Measurements from ENCODE around the gene SYMPK. TPM values are rescaled to one million over a fixed set of nuclear protein-coding genes. Genes with fewer than 3 reads are reported as not detected.
A peak's percentile ranks its signal among the peaks of the same experiment; 100 is the strongest.

SYMPK gene
- total RNA-seq, 2 experiments from 2014 or later = 63.3 to 65.0 TPM

GRCh38 chr19:45790942-45791341 is 72.0 kb downstream of the SYMPK start:
- intact Hi-C loops (cut with DNase I, micrococcal nuclease) = loop anchor here in 1 of 2 experiments (10.0 kb wide), 1 partner anchor 204 kb away; the partner anchor contains the start of gene CCDC61
- ChIA-PET CTCF (interaction anchor here (1.2 to 2.3 kb wide), 3 partner anchors 8 to 21 kb away, joined by 3 to 9 read pairs (median 9); no protein-coding TSS in a partner anchor), POLR2A (interaction anchor here (0.7 to 5.5 kb wide), 4 partner anchors 12 to 21 kb away, joined by 3 to 50 read pairs (median 4); partner anchors contain the start of gene SIX5)

GRCh38 chr19:45789035-45789786 is 73.7 kb downstream of the SYMPK start:
- no peak for ATAC-seq (ENCODE audit: poor library complexity)
- intact Hi-C loops (cut with DNase I, micrococcal nuclease) = no loop called here

More at GRCh38 chr19:45790942-45791341, 72.0 kb downstream of the SYMPK start:
- Histone ChIP-seq H3K4me3 (ENCODE audit: low read length) (no peak overlapping the region), H3K4me1 (ENCODE audit: insufficient read depth, low read length) (peaks cover 30% of the 10 kb centered on the region), H3K9me3 (ENCODE audit: control insufficient read depth in 1 of 2, insufficient read depth in 1 of 2, low read length in 2 of 2) (peaks cover 0 to 4% of the 10 kb centered on the region in 2 experiments), H3K36me3 (ENCODE audit: insufficient read depth, low read length) (peaks cover 29% of the 10 kb centered on the region), H3K27me3 (ENCODE audit: control insufficient read depth in 1 of 2, insufficient read depth in 2 of 2, low read length in 2 of 2) (peaks cover 9 to 18% of the 10 kb centered on the region in 2 experiments), H3K27ac (ENCODE audit: low read depth in 1 of 2, low read length in 2 of 2) (no peak overlapping the region)
- TF ChIP-seq CTCF (IDR thresholded peaks at IDR 0.05) = no peak
- H3K27ac Mint-ChIP-seq = peak overlapping the region; percentile 8
- peaks cover 55% of the 10 kb centered on the region for H3K36me3 Mint-ChIP-seq (ENCODE audit: low read depth)
- peaks cover 31% of the 10 kb centered on the region for H3K27me3 Mint-ChIP-seq
- ATAC-seq (ENCODE audit: poor library complexity) (peak; percentile 10), DNase-seq (peak in 5 of 14 experiments; percentile 25 to 78 (median 70))
- no peaks in the 10 kb centered on the region for H3K9me3 Mint-ChIP-seq
- H3K4me3 Mint-ChIP-seq = peak overlapping the region; percentile 88
- H3K4me1 Mint-ChIP-seq (ENCODE audit: low read depth) = peaks cover 52% of the 10 kb centered on the region

GRCh38 chr19:45786533-45786894 is 76.4 kb downstream of the SYMPK start:
- peaks cover 24% of the 10 kb centered on the region for H3K4me1 Mint-ChIP-seq (ENCODE audit: low read depth)
- Histone ChIP-seq H3K27ac (ENCODE audit: low read depth in 1 of 2, low read length in 2 of 2) (no peak overlapping the region), H3K27me3 (ENCODE audit: control insufficient read depth in 1 of 2, insufficient read depth in 2 of 2, low read length in 2 of 2) (peaks cover 3 to 9% of the 10 kb centered on the region in 2 experiments), H3K4me3 (ENCODE audit: low read length) (no peak overlapping the region), H3K4me1 (ENCODE audit: insufficient read depth, low read length) (peaks cover 11% of the 10 kb centered on the region), H3K36me3 (ENCODE audit: insufficient read depth, low read length) (peaks cover 29% of the 10 kb centered on the region), H3K9me3 (ENCODE audit: control insufficient read depth in 1 of 2, insufficient read depth in 1 of 2, low read length in 2 of 2) (peaks cover 0 to 6% of the 10 kb centered on the region in 2 experiments)
- DNase-seq = no peak
- ChIA-PET POLR2A (no interaction called here), CTCF (no interaction called here)
- H3K36me3 Mint-ChIP-seq (ENCODE audit: low read depth) = peaks cover 55% of the 10 kb centered on the region
- ATAC-seq (ENCODE audit: poor library complexity) = no peak
- H3K9me3 Mint-ChIP-seq = no peaks in the 10 kb centered on the region
- no peak overlapping the region for H3K27ac Mint-ChIP-seq
- intact Hi-C loops (cut with DNase I, micrococcal nuclease) = no loop called here
- H3K4me3 Mint-ChIP-seq = no peak overlapping the region
- peaks cover 25% of the 10 kb centered on the region for H3K27me3 Mint-ChIP-seq
- TF ChIP-seq CTCF (IDR thresholded peaks at IDR 0.05) = no peak

More at GRCh38 chr19:45789035-45789786, 73.7 kb downstream of the SYMPK start:
- peaks cover 0 to 4% of the 10 kb centered on the region in 2 experiments for H3K9me3 ChIP-seq (ENCODE audit: control insufficient read depth in 1 of 2, insufficient read depth in 1 of 2, low read length in 2 of 2)
- Mint-ChIP-seq H3K27me3 (peaks cover 21% of the 10 kb centered on the region), H3K27ac (no peak overlapping the region), H3K4me1 (ENCODE audit: low read depth) (peaks cover 46% of the 10 kb centered on the region), H3K9me3 (no peaks in the 10 kb centered on the region), H3K4me3 (no peak overlapping the region), H3K36me3 (ENCODE audit: low read depth) (peaks cover 55% of the 10 kb centered on the region)
- POLR2A ChIA-PET = interaction anchor here (1.1 to 5.5 kb wide), 2 partner anchors 16 to 20 kb away, joined by 4 to 50 read pairs; partner anchors contain the start of gene SIX5
- peaks cover 0 to 1% of the 10 kb centered on the region in 2 experiments for H3K27me3 ChIP-seq (ENCODE audit: control insufficient read depth in 1 of 2, insufficient read depth in 2 of 2, low read length in 2 of 2)
- no peak overlapping the region for H3K4me3 ChIP-seq (ENCODE audit: low read length)
- CTCF ChIA-PET = interaction anchor here (0.9 to 1.0 kb wide), 2 partner anchors 10 to 19 kb away, joined by 3 to 5 read pairs; no protein-coding TSS in a partner anchor
- peaks cover 29% of the 10 kb centered on the region for H3K36me3 ChIP-seq (ENCODE audit: insufficient read depth, low read length)
- peaks cover 30% of the 10 kb centered on the region for H3K4me1 ChIP-seq (ENCODE audit: insufficient read depth, low read length)
- no peak for DNase-seq
- no peak overlapping the region for H3K27ac ChIP-seq (ENCODE audit: low read depth in 1 of 2, low read length in 2 of 2)
- TF ChIP-seq CTCF (IDR thresholded peaks at IDR 0.05) = no peak
